COLO829 (cell line): ENCODE measurements around the gene GPS1.

ENCODE experiments used
- DNase-seq: peaks from one replicate; pipeline ENCODE4 v3.0.0; 2012; ENCODE audit warnings: low spot score

The GPS1 gene

GRCh38 chr17:82090549-82091263, 39.0 kb downstream of the GPS1 start:
- DNase-seq: no peak

- DNase-seq: no peak
Observed at GRCh38 chr17:82091264-82092066, 39.8 kb downstream of the GPS1 start.

GRCh38 chr17:82092094-82092586, 40.4 kb downstream of the GPS1 start:
- no peak for DNase-seq

GRCh38 chr17:82092628-82092994, 40.9 kb downstream of the GPS1 start:
- DNase-seq: no peak

- no peak for DNase-seq
Observed at GRCh38 chr17:82092995-82093751, 41.5 kb downstream of the GPS1 start.

- DNase-seq: no peak
Observed at GRCh38 chr17:82094931-82095776, 43.5 kb downstream of the GPS1 start.

- DNase-seq: no peak
Observed at GRCh38 chr17:82095777-82096708, 44.3 kb downstream of the GPS1 start.

- no peak for DNase-seq
Observed at GRCh38 chr17:82096709-82097183, 45.0 kb downstream of the GPS1 start.

- DNase-seq: no peak
Observed at GRCh38 chr17:82097184-82097918, 45.7 kb downstream of the GPS1 start.

- no peak for DNase-seq
Observed at GRCh38 chr17:82097919-82098168, 46.1 kb downstream of the GPS1 start.

GRCh38 chr17:82098169-82098938, 46.7 kb downstream of the GPS1 start, which contains the start of gene FASN:
FASN (minus strand) TSS chr17:82098236; CDS start chr17:82096445, 1,791 bp downstream.
- peak; percentile 96 for DNase-seq

- DNase-seq: no peak
Observed at GRCh38 chr17:82098939-82099763, 47.5 kb downstream of the GPS1 start.

GRCh38 chr17:82100502-82101298, 49.0 kb downstream of the GPS1 start:
- no peak for DNase-seq

GRCh38 chr17:82101301-82101715, 49.6 kb downstream of the GPS1 start:
- no peak for DNase-seq

GRCh38 chr17:82101767-82102679, 50.3 kb downstream of the GPS1 start:
- no peak for DNase-seq
